Epithelial cell of proximal tubule (primary cell): ENCODE data around the gene MEA1. TPM values are rescaled to one million over a fixed set of nuclear protein-coding genes. Genes with fewer than 3 reads are reported as not detected.

Source experiments
- DNase-seq: peaks from one replicate; pipeline ENCODE4 v3.0.0-alpha.2; 2011; ENCODE audit warnings: low read depth
- H3K4me3 ChIP-seq: 2 replicates; pipeline ENCODE4 v1.5.1; 2011; ENCODE audit warnings: low read depth, mild to moderate bottlenecking, low read length
- CTCF ChIP-seq: conservative IDR thresholded peaks from 2 replicates; pipeline ENCODE4 v1.5.1; 2012; ENCODE audit warnings: low read depth, mild to moderate bottlenecking, low read length
- total RNA-seq: library from RNA; depleted of rRNA; stranded (reverse); fragments of >200 nt; gene quantifications from 2 replicates; pipeline ENCODE4 v1.2.3, GENCODE V29; 2015

The MEA1 gene
- total RNA-seq, 1 donor from 2014 or later, result 108 TPM

GRCh38 chr6:43037706-43038105 is 24.0 kb upstream of the MEA1 start:
- no peak for TF ChIP-seq CTCF
- no peak for DNase-seq
- H3K4me3 ChIP-seq, result no peak overlapping the region

GRCh38 chr6:43037197-43037596 is 23.5 kb upstream of the MEA1 start:
- no peak overlapping the region for H3K4me3 ChIP-seq
- no peak for DNase-seq
- no peak for TF ChIP-seq CTCF

GRCh38 chr6:43036712-43037111 is 23.0 kb upstream of the MEA1 start:
- no peak for DNase-seq
- TF ChIP-seq CTCF, result no peak

GRCh38 chr6:43035495-43036194 is 21.9 kb upstream of the MEA1 start:
- TF ChIP-seq CTCF, result no peak
- no peak overlapping the region for H3K4me3 ChIP-seq
- DNase-seq, result no peak

More at GRCh38 chr6:43036712-43037111, 23.0 kb upstream of the MEA1 start:
- no peak overlapping the region for H3K4me3 ChIP-seq

- TF ChIP-seq CTCF, result no peak
- H3K4me3 ChIP-seq, result no peak overlapping the region
- DNase-seq, result no peak
These were observed 20.4 kb upstream of the MEA1 start for GRCh38 chr6:43034190-43034525.

- DNase-seq, result no peak
- no peak overlapping the region for H3K4me3 ChIP-seq
- no peak for TF ChIP-seq CTCF
These were observed 19.9 kb upstream of the MEA1 start for GRCh38 chr6:43033496-43034189.

GRCh38 chr6:43032326-43032725 is 18.6 kb upstream of the MEA1 start:
- DNase-seq, result no peak
- H3K4me3 ChIP-seq, result no peak overlapping the region
- no peak for TF ChIP-seq CTCF
